ENCODE measurements around the gene PIN4. TPM values are rescaled to one million over a fixed set of nuclear protein-coding genes. Genes with fewer than 3 reads are reported as not detected.

The PIN4 gene
- total RNA-seq, 1 experiment from 2014 or later = 11.5 TPM

DNA sequence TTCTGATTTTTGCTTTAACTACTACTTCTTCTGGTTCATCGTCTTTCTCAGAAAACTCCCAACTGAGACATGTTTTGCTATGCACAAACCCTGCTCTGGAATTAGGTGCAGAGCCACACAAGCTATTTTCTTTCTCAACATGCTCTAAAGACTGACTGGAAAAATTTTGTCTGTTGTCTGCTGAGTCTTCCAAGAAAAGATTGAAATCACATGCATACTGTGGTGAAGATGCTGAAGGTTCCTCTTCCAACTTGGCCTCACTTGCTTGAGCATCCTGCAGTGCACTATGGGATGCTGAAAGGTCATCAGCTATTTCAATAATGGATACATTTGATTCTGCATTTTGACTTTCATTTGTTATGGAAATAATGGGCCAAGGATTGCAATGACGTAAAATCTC, 24.1 kb downstream of the PIN4 start:
- Histone ChIP-seq H3K9me3 (ENCODE audit: control insufficient read depth, insufficient read depth, low read depth, low read length) (no peaks in the 10 kb centered on the region; the same call in 1 of the 2 replicates), H3K27ac (ENCODE audit: low read length) (no peak overlapping the region), H3K36me3 (ENCODE audit: control insufficient read depth, insufficient read depth, low read length) (peaks cover 2% of the 10 kb centered on the region; the same call in 1 of the 2 replicates), H3K27me3 (ENCODE audit: control insufficient read depth, insufficient read depth, low read length) (no peaks in the 10 kb centered on the region), H3K4me3 (ENCODE audit: low read depth in 2 of 2, low read length in 2 of 2) (no peak overlapping the region), H3K4me1 (ENCODE audit: control insufficient read depth, insufficient read depth, low read length) (no peaks in the 10 kb centered on the region; the same call in 1 of the 2 replicates)
- in situ Hi-C loops (cut with HindIII; ENCODE audit: low pct_unique_long_range_greater_than_20kb, low sequenced_read_pairs) (no loop called here), intact Hi-C loops (cut with micrococcal nuclease; ENCODE audit: unreplicated experiment) (no loop called here)
- no peak for ATAC-seq
- BruUV-seq (replicated peaks) = no TSS peak
- ChIA-PET POLR2A (interaction anchor here (0.6 kb wide), 1 partner anchor 12 kb away, joined by 5 read pairs; no protein-coding TSS in a partner anchor), CTCF (no interaction called here)
- TF ChIP-seq, protein P1, sequence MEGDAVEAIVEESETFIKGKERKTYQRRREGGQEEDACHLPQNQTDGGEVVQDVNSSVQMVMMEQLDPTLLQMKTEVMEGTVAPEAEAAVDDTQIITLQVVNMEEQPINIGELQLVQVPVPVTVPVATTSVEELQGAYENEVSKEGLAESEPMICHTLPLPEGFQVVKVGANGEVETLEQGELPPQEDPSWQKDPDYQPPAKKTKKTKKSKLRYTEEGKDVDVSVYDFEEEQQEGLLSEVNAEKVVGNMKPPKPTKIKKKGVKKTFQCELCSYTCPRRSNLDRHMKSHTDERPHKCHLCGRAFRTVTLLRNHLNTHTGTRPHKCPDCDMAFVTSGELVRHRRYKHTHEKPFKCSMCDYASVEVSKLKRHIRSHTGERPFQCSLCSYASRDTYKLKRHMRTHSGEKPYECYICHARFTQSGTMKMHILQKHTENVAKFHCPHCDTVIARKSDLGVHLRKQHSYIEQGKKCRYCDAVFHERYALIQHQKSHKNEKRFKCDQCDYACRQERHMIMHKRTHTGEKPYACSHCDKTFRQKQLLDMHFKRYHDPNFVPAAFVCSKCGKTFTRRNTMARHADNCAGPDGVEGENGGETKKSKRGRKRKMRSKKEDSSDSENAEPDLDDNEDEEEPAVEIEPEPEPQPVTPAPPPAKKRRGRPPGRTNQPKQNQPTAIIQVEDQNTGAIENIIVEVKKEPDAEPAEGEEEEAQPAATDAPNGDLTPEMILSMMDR (IDR thresholded peaks at IDR 0.05) = no peak
- TF ChIP-seq POLR2AphosphoS5 (IDR thresholded peaks at IDR 0.05; ENCODE audit: low read depth, low read length) (no peak), TCF7L2 (IDR thresholded peaks at IDR 0.05; ENCODE audit: low read depth, low read length) (no peak), SIN3A (IDR thresholded peaks at IDR 0.05; ENCODE audit: borderline replicate concordance, insufficient read depth, low read depth, low read length) (no peak)
- TF ChIP-seq, protein P2, sequence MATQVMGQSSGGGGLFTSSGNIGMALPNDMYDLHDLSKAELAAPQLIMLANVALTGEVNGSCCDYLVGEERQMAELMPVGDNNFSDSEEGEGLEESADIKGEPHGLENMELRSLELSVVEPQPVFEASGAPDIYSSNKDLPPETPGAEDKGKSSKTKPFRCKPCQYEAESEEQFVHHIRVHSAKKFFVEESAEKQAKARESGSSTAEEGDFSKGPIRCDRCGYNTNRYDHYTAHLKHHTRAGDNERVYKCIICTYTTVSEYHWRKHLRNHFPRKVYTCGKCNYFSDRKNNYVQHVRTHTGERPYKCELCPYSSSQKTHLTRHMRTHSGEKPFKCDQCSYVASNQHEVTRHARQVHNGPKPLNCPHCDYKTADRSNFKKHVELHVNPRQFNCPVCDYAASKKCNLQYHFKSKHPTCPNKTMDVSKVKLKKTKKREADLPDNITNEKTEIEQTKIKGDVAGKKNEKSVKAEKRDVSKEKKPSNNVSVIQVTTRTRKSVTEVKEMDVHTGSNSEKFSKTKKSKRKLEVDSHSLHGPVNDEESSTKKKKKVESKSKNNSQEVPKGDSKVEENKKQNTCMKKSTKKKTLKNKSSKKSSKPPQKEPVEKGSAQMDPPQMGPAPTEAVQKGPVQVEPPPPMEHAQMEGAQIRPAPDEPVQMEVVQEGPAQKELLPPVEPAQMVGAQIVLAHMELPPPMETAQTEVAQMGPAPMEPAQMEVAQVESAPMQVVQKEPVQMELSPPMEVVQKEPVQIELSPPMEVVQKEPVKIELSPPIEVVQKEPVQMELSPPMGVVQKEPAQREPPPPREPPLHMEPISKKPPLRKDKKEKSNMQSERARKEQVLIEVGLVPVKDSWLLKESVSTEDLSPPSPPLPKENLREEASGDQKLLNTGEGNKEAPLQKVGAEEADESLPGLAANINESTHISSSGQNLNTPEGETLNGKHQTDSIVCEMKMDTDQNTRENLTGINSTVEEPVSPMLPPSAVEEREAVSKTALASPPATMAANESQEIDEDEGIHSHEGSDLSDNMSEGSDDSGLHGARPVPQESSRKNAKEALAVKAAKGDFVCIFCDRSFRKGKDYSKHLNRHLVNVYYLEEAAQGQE (IDR thresholded peaks at IDR 0.05; ENCODE audit: insufficient read depth in 1 of 2, low read depth in 2 of 2, low read length in 1 of 2) = no peak
- no peak for DNase-seq (ENCODE audit: low read depth, low spot score)

DNA sequence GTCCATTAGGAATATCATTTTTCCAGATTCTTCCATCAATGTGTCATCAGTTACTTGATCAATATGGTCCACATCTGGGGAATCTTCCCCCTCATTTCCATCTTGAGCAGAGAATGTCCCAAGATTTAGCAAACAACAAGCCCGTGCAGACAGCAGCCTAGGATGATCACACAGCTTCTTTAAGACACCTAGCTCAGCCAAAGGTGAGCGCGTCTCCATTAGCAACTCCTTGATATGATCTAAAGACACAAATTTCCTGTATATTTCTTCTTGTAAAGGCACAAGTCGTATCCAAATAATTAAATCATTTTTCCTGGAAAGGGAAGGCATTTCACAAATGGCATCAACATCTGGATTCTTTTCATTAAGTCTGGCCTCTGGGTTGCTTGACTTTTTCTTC, 25.8 kb downstream of the PIN4 start:
- Histone ChIP-seq H3K27me3 (ENCODE audit: control insufficient read depth, insufficient read depth, low read length) (no peaks in the 10 kb centered on the region), H3K36me3 (ENCODE audit: control insufficient read depth, insufficient read depth, low read length) (peaks cover 2% of the 10 kb centered on the region; the same call in 1 of the 2 replicates), H3K4me3 (ENCODE audit: low read depth in 2 of 2, low read length in 2 of 2) (no peak overlapping the region), H3K27ac (ENCODE audit: low read length) (no peak overlapping the region), H3K4me1 (ENCODE audit: control insufficient read depth, insufficient read depth, low read length) (no peaks in the 10 kb centered on the region), H3K9me3 (ENCODE audit: control insufficient read depth, insufficient read depth, low read depth, low read length) (no peaks in the 10 kb centered on the region; the same call in 1 of the 2 replicates)
- intact Hi-C loops (cut with micrococcal nuclease; ENCODE audit: unreplicated experiment) (no loop called here), in situ Hi-C loops (cut with HindIII; ENCODE audit: low pct_unique_long_range_greater_than_20kb, low sequenced_read_pairs) (no loop called here)
- ATAC-seq (no peak), DNase-seq (ENCODE audit: low read depth, low spot score) (no peak)
- ChIA-PET CTCF (no interaction called here), POLR2A (no interaction called here)
- BruUV-seq (replicated peaks) = no TSS peak
- TF ChIP-seq TCF7L2 (IDR thresholded peaks at IDR 0.05; ENCODE audit: low read depth, low read length) (no peak), SIN3A (IDR thresholded peaks at IDR 0.05; ENCODE audit: borderline replicate concordance, insufficient read depth, low read depth, low read length) (no peak), POLR2AphosphoS5 (IDR thresholded peaks at IDR 0.05; ENCODE audit: low read depth, low read length) (no peak)
- TF ChIP-seq, protein P1 (IDR thresholded peaks at IDR 0.05) = no peak
- TF ChIP-seq, protein P2 (IDR thresholded peaks at IDR 0.05; ENCODE audit: insufficient read depth in 1 of 2, low read depth in 2 of 2, low read length in 1 of 2) = no peak
